ENCODE data around the gene CEACAM16. TPM values are rescaled to one million over a fixed set of nuclear protein-coding genes. Genes with fewer than 3 reads are reported as not detected.

The CEACAM16 gene
- total RNA-seq (2014; rRNA removed; shearing (Covaris generic)), result not detected in 2 replicates
- not detected in 2 replicates for total RNA-seq (2022)
- not detected for Bru-seq, nascent RNA
- not detected for BruChase-seq, experiment 1, labeled RNA remaining after a 6-hour chase
- BruChase-seq, experiment 2, labeled RNA remaining after a 2-hour chase, result not detected
- long read RNA-seq, result 0 reads

GRCh38 chr19:44698492-44699201 is at the start of gene CEACAM16:
TSS of gene CEACAM16 (plus strand) at chr19:44699151. CDS start at chr19:44701457, 2,306 bp downstream.
- Histone ChIP-seq H3K4me3 (ENCODE audit: low read depth, low read length, poor library complexity, severe bottlenecking) (no peak within 1 kb of the TSS), H3K9me3 (ENCODE audit: low read length) (no peaks in the 10 kb centered on the region), H3K4me2 (ENCODE audit: low read length) (no peak within 1 kb of the TSS), H3K36me3 (ENCODE audit: insufficient read depth, low read length) (no peaks in the 10 kb centered on the region), H2AFZ (ENCODE audit: low read length) (no peak within 1 kb of the TSS), H3K4me1 (ENCODE audit: insufficient read depth, low read length, poor library complexity, severe bottlenecking) (no peaks in the 10 kb centered on the region), H4K20me1 (ENCODE audit: insufficient read depth, low read length) (no peaks in the 10 kb centered on the region), H3K27ac (ENCODE audit: low read depth, low read length, poor library complexity, severe bottlenecking) (no peak within 1 kb of the TSS), H3K79me2 (ENCODE audit: insufficient read depth, low read depth, low read length) (no peaks in the 10 kb centered on the region), H3K9me2 (ENCODE audit: insufficient read depth, low read length) (no peaks in the 10 kb centered on the region)
- no peak for DNase-seq (ENCODE audit: low spot score)
- TF ChIP-seq EZH2phosphoT487 (IDR thresholded peaks at IDR 0.05; ENCODE audit: borderline replicate concordance, low read depth, low read length), result no peak
- no peak for TF ChIP-seq CTCF (conservative IDR thresholded peaks at IDR 0.05; ENCODE audit: low read length)
- intact Hi-C loops (cut with micrococcal nuclease; ENCODE audit: unreplicated experiment), result no loop called here
- ChIA-PET POLR2A (no interaction called here), CTCF (ENCODE audit: unreplicated experiment) (no interaction called here)
- no TSS peak for BruUV-seq (replicated peaks)

GRCh38 chr19:44649578-44650145 is 49.3 kb upstream of the CEACAM16 start:
- ChIA-PET POLR2A (no interaction called here), CTCF (ENCODE audit: unreplicated experiment) (no interaction called here)
- Histone ChIP-seq H3K4me1 (ENCODE audit: insufficient read depth, low read length, poor library complexity, severe bottlenecking) (peaks cover 6% of the 10 kb centered on the region), H2AFZ (ENCODE audit: low read length) (no peak overlapping the region), H3K4me3 (ENCODE audit: low read depth, low read length, poor library complexity, severe bottlenecking) (no peak overlapping the region), H3K79me2 (ENCODE audit: insufficient read depth, low read depth, low read length) (no peaks in the 10 kb centered on the region), H3K9me2 (ENCODE audit: insufficient read depth, low read length) (no peaks in the 10 kb centered on the region), H3K9me3 (ENCODE audit: low read length) (no peaks in the 10 kb centered on the region), H3K27ac (ENCODE audit: low read depth, low read length, poor library complexity, severe bottlenecking) (no peak overlapping the region), H3K4me2 (ENCODE audit: low read length) (no peak overlapping the region), H4K20me1 (ENCODE audit: insufficient read depth, low read length) (no peaks in the 10 kb centered on the region), H3K36me3 (ENCODE audit: insufficient read depth, low read length) (no peaks in the 10 kb centered on the region)
- BruUV-seq (replicated peaks), result no TSS peak
- TF ChIP-seq CTCF (conservative IDR thresholded peaks at IDR 0.05; ENCODE audit: low read length) (no peak), EZH2phosphoT487 (IDR thresholded peaks at IDR 0.05; ENCODE audit: borderline replicate concordance, low read depth, low read length) (no peak)
- intact Hi-C loops (cut with micrococcal nuclease; ENCODE audit: unreplicated experiment), result no loop called here
- no peak for DNase-seq (ENCODE audit: low spot score)

- no peaks in the 10 kb centered on the region for H3K79me2 ChIP-seq (ENCODE audit: insufficient read depth, low read depth, low read length)
- no peaks in the 10 kb centered on the region for H3K9me2 ChIP-seq (ENCODE audit: insufficient read depth, low read length)
- H3K27ac ChIP-seq (ENCODE audit: low read depth, low read length, poor library complexity, severe bottlenecking), result no peak overlapping the region
- no peaks in the 10 kb centered on the region for H3K9me3 ChIP-seq (ENCODE audit: low read length)
- H2AFZ ChIP-seq (ENCODE audit: low read length), result no peak overlapping the region
- H3K4me2 ChIP-seq (ENCODE audit: low read length), result no peak overlapping the region
- intact Hi-C loops (cut with micrococcal nuclease; ENCODE audit: unreplicated experiment), result no loop called here
- ChIA-PET POLR2A (no interaction called here), CTCF (ENCODE audit: unreplicated experiment) (no interaction called here)
- H3K36me3 ChIP-seq (ENCODE audit: insufficient read depth, low read length), result no peaks in the 10 kb centered on the region
- no peaks in the 10 kb centered on the region for H4K20me1 ChIP-seq (ENCODE audit: insufficient read depth, low read length)
- peaks cover 6% of the 10 kb centered on the region for H3K4me1 ChIP-seq (ENCODE audit: insufficient read depth, low read length, poor library complexity, severe bottlenecking)
- no TSS peak for BruUV-seq (replicated peaks)
- no peak overlapping the region for H3K4me3 ChIP-seq (ENCODE audit: low read depth, low read length, poor library complexity, severe bottlenecking)
- no peak for TF ChIP-seq EZH2phosphoT487 (IDR thresholded peaks at IDR 0.05; ENCODE audit: borderline replicate concordance, low read depth, low read length)
- no peak for TF ChIP-seq CTCF (conservative IDR thresholded peaks at IDR 0.05; ENCODE audit: low read length)
- DNase-seq (ENCODE audit: low spot score), result no peak
Measured at GRCh38 chr19:44653343-44653742, 45.6 kb upstream of the CEACAM16 start.

Measured in OCI-LY7 (cell line).